COLO829 (cell line): ENCODE data around the gene PAGR1.
A peak's percentile ranks its signal among the peaks of the same experiment; 100 is the strongest.
"Not testable (repeated sequence)": the region's sequence is repeated elsewhere in the genome, so short reads cannot be mapped to it uniquely, and the experiment has no call there.

Experiments
- DNase-seq: peaks from one replicate; pipeline ENCODE4 v3.0.0; 2012; ENCODE audit warnings: low spot score

PAGR1 gene

GRCh38 chr16:29815793-29816693 is at the start of gene PAGR1:
PAGR1 (plus strand) TSS chr16:29816152; CDS start chr16:29816526, 374 bp downstream.
- peak; percentile 99 for DNase-seq

GRCh38 chr16:29766571-29766970 is 49.4 kb upstream of the PAGR1 start:
- DNase-seq: no peak

GRCh38 chr16:29767062-29767461 is 48.9 kb upstream of the PAGR1 start:
- DNase-seq: no peak

- no peak for DNase-seq
Measured at GRCh38 chr16:29769507-29769906, 46.4 kb upstream of the PAGR1 start.

GRCh38 chr16:29770250-29770929 is 45.6 kb upstream of the PAGR1 start:
- no peak for DNase-seq

GRCh38 chr16:29772330-29772729 is 43.6 kb upstream of the PAGR1 start:
- DNase-seq: not testable (repeated sequence)

- no peak for DNase-seq
Measured at GRCh38 chr16:29774730-29775129, 41.2 kb upstream of the PAGR1 start.

GRCh38 chr16:29775742-29776408 is 40.1 kb upstream of the PAGR1 start:
- no peak for DNase-seq

- no peak for DNase-seq
Measured at GRCh38 chr16:29777576-29778350, 38.2 kb upstream of the PAGR1 start, which contains the start of gene ZG16. ZG16 (plus strand) TSS chr16:29778256; CDS start chr16:29779267, 1,011 bp downstream.

GRCh38 chr16:29779474-29779873 is 36.5 kb upstream of the PAGR1 start:
- no peak for DNase-seq

GRCh38 chr16:29783094-29783953 is 32.6 kb upstream of the PAGR1 start:
- DNase-seq: not testable (repeated sequence)

GRCh38 chr16:29784157-29784556 is 31.8 kb upstream of the PAGR1 start:
- DNase-seq: no peak

- DNase-seq: no peak
Measured at GRCh38 chr16:29784901-29785500, 31.0 kb upstream of the PAGR1 start.

GRCh38 chr16:29787155-29787554 is 28.8 kb upstream of the PAGR1 start:
- not testable (repeated sequence) for DNase-seq

GRCh38 chr16:29789775-29790182 is 26.2 kb upstream of the PAGR1 start:
- DNase-seq: peak; percentile 21

- peak; percentile 100 for DNase-seq
Measured at GRCh38 chr16:29790183-29790948, 25.6 kb upstream of the PAGR1 start, which contains the start of gene KIF22. KIF22 (plus strand) TSS chr16:29790751; CDS start chr16:29790760, 9 bp downstream.

GRCh38 chr16:29790949-29791844 is 24.8 kb upstream of the PAGR1 start:
- no peak for DNase-seq
